Endodermal cell (in vitro differentiated cells): ENCODE measurements around the gene SLC30A1. TPM values are rescaled to one million over a fixed set of nuclear protein-coding genes. Genes with fewer than 3 reads are reported as not detected.

ENCODE experiments used
- DNase-seq: peaks from one replicate; pipeline ENCODE4 v3.0.0-alpha.2; 2017
- H3K27ac ChIP-seq: 2 replicates; pipeline ENCODE4 v1.5.1; 2013; ENCODE audit warnings: mild to moderate bottlenecking, low read depth, low read length, moderate library complexity
- H3K27me3 ChIP-seq: 2 replicates; pipeline ENCODE4 v1.6.1; 2013; ENCODE audit warnings: mild to moderate bottlenecking, low read length, moderate library complexity; ENCODE audit not compliant: insufficient read depth, control insufficient read depth, poor library complexity, severe bottlenecking
- H3K36me3 ChIP-seq: 2 replicates; pipeline ENCODE4 v1.7.0; 2013; ENCODE audit warnings: mild to moderate bottlenecking, low read length, moderate library complexity; ENCODE audit not compliant: control insufficient read depth, insufficient read depth
- H3K4me1 ChIP-seq: one replicate; pipeline ENCODE4 v1.7.0; 2013; ENCODE audit warnings: low read length; ENCODE audit not compliant: control insufficient read depth, insufficient read depth
- H3K4me3 ChIP-seq: 2 replicates; pipeline ENCODE4 v1.5.1; 2013; ENCODE audit warnings: mild to moderate bottlenecking, low read length, moderate library complexity
- H3K9ac ChIP-seq: 2 replicates; pipeline ENCODE4 v1.6.1; 2013; ENCODE audit warnings: mild to moderate bottlenecking, low read length, moderate library complexity; ENCODE audit not compliant: poor library complexity, severe bottlenecking; ENCODE audit errors: extremely low read depth
- H3K9me3 ChIP-seq: 2 replicates; pipeline ENCODE4 v1.6.1; 2013; ENCODE audit warnings: mild to moderate bottlenecking, low read length, moderate library complexity; ENCODE audit not compliant: control insufficient read depth
- H3K27ac Mint-ChIP-seq: 2 replicates; pipeline ENCODE4 v1.8.0; 2020; ENCODE audit warnings: mixed read lengths
- H3K27me3 Mint-ChIP-seq: 2 replicates; pipeline ENCODE4 v1.8.0; 2021; ENCODE audit warnings: mild to moderate bottlenecking, mixed read lengths; ENCODE audit not compliant: insufficient read depth
- H3K36me3 Mint-ChIP-seq: 2 replicates; pipeline ENCODE4 v1.8.0; 2020; ENCODE audit warnings: low read depth, mixed read lengths
- H3K4me1 Mint-ChIP-seq: 2 replicates; pipeline ENCODE4 v1.8.0; 2020; ENCODE audit warnings: mixed read lengths
- H3K4me3 Mint-ChIP-seq: 2 replicates; pipeline ENCODE4 v1.8.0; 2020; ENCODE audit warnings: mild to moderate bottlenecking, moderate library complexity, mixed read lengths
- H3K9me3 Mint-ChIP-seq: 2 replicates; pipeline ENCODE4 v1.8.0; 2020; ENCODE audit warnings: mild to moderate bottlenecking, mixed read lengths
- WGBS, 2 experiments: methylation state at CpG; one replicate each; pipeline versions ENCODE4 v1.1.5 to v1.1.7; 2013; ENCODE audit warnings: missing lambda C conversion rate in 2 of 2, mixed read lengths in 1 of 2; ENCODE audit not compliant: insufficient coverage in 1 of 2, insufficient read length in 1 of 2; 5-methylcytosine and 5-hydroxymethylcytosine counted together
- total RNA-seq, 2 donors: library from RNA; stranded (reverse); fragmentation: NEBNext Ultra II Directional in 1 of 2; extraction: Animal tissue kit (Norgen Biotek cat#: 25700) in 1 of 2; gene quantifications; 2 replicates in 1 of 2; 3 replicates in 1 of 2; pipeline ENCODE4 v1.2.1, GENCODE V29; 2021
- TF ChIP-seq, protein P1 (sequence below): fragments of 200-600 bp; sonication (generic); conservative IDR thresholded peaks from 2 replicates; pipeline ENCODE4 v1.5.0; 2021; ENCODE audit warnings: antibody characterized with exemption, mild to moderate bottlenecking

The SLC30A1 gene
- total RNA-seq, 2 donors from 2014 or later = 9.0 to 14.0 TPM

DNA sequence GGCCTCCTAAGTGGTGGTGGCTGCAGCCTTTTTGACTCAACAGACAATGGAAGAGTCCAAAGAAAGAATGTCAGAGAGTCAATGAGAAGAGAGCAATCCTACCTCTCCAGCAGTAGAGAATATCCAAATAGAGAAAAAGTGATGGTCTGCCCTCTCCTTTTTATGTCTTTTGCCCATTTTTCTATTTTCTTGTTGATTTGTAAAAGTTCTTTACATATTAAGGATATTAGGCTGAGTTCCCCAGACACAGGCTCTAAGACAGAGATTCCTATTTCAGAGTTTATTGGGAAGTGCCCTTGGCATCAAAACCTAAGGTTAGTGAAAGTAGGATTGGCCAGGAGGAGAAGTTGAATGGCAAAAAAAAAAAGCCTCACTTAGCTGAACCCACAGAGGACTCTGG lies 20.3 kb upstream of the SLC30A1 start:
- H3K9me3 ChIP-seq = no peaks in the 10 kb centered on the region

DNA sequence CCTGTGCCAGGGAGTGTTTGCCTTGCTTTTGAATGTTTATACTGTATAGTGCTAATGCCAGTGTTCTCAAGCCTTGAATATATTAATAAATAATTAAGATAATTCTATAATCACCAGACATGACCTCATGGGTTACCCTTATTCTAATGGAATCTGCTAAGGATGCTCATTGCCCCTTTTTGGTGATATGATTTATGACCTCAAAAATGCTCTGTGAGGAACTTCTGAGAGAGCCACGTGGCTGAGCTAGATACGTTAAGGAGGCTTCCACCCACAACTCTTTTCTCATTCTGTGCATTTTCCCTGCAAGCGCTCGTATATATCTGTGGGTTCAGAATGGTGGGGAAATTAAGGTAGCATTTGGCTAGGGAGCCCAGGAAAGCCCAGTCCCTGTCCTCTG lies 19.6 kb upstream of the SLC30A1 start:
- Histone ChIP-seq H3K4me1 (peaks cover 3% of the 10 kb centered on the region), H3K27me3 (no peaks in the 10 kb centered on the region), H3K36me3 (no peaks in the 10 kb centered on the region), H3K9me3 (no peaks in the 10 kb centered on the region), H3K27ac (no peak overlapping the region), H3K4me3 (no peak overlapping the region), H3K9ac (no peak overlapping the region)
- no peaks in the 10 kb centered on the region for H3K36me3 Mint-ChIP-seq
- H3K4me1 Mint-ChIP-seq = no peaks in the 10 kb centered on the region
- H3K4me3 Mint-ChIP-seq = no peak overlapping the region
- H3K27ac Mint-ChIP-seq = no peak overlapping the region
- 91 to 92% methylated on average over 2 to 3 of the region's 4 CpGs for WGBS, 2 experiments
- no peak for DNase-seq
- H3K9me3 Mint-ChIP-seq = no peaks in the 10 kb centered on the region
- no peaks in the 10 kb centered on the region for H3K27me3 Mint-ChIP-seq
- TF ChIP-seq, protein P1, sequence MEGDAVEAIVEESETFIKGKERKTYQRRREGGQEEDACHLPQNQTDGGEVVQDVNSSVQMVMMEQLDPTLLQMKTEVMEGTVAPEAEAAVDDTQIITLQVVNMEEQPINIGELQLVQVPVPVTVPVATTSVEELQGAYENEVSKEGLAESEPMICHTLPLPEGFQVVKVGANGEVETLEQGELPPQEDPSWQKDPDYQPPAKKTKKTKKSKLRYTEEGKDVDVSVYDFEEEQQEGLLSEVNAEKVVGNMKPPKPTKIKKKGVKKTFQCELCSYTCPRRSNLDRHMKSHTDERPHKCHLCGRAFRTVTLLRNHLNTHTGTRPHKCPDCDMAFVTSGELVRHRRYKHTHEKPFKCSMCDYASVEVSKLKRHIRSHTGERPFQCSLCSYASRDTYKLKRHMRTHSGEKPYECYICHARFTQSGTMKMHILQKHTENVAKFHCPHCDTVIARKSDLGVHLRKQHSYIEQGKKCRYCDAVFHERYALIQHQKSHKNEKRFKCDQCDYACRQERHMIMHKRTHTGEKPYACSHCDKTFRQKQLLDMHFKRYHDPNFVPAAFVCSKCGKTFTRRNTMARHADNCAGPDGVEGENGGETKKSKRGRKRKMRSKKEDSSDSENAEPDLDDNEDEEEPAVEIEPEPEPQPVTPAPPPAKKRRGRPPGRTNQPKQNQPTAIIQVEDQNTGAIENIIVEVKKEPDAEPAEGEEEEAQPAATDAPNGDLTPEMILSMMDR = no peak

More for the DNA sequence above, 20.3 kb upstream of the SLC30A1 start:
- Mint-ChIP-seq H3K27me3 (no peaks in the 10 kb centered on the region), H3K4me1 (no peaks in the 10 kb centered on the region), H3K4me3 (no peak overlapping the region), H3K9me3 (no peaks in the 10 kb centered on the region), H3K27ac (no peak overlapping the region), H3K36me3 (no peaks in the 10 kb centered on the region)
- Histone ChIP-seq H3K4me1 (peaks cover 3% of the 10 kb centered on the region), H3K9ac (no peak overlapping the region), H3K27ac (no peak overlapping the region), H3K4me3 (no peak overlapping the region), H3K36me3 (no peaks in the 10 kb centered on the region), H3K27me3 (no peaks in the 10 kb centered on the region)
- DNase-seq = no peak
- TF ChIP-seq, protein P1 = no peak

DNA sequence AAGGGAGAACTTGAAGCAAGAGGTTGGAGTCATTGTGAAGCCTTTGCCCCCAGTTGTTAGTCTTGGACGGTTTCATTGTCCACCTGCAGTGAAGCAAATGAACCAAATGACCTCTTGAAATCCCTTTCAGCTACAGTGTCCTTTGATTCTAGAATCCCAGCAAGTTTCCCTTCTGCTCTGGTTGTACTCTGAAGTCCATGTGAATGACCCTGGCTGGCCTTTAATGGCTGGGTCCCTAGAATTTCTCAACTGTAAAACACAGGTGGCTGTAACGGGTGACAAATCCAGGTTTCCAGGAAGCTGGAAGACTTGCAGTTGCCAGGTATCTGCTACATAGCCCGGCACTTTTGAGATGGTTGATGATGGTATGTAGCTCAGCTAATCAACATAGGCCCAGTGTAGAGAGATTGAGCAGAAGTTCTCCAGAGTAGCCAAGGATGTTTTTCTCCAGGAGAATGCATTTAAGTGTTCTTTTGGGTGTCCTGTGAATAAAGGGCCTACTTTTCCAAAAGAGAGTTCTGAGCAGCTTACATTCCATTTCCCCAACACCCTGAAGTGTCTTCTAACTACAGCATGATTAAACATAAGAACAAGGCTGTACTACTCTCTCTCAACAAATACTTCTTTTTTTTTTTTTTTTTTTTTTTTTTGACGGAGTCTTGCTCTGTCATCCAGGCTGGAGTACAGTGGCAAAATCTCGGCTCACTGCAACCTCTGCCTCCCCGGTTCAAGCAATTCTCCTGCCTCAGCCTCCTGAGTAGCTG lies 17.6 kb upstream of the SLC30A1 start:
- Histone ChIP-seq H3K27ac (no peak overlapping the region), H3K9ac (no peak overlapping the region), H3K27me3 (no peaks in the 10 kb centered on the region), H3K4me3 (no peak overlapping the region), H3K36me3 (no peaks in the 10 kb centered on the region), H3K4me1 (peaks cover 3% of the 10 kb centered on the region), H3K9me3 (no peaks in the 10 kb centered on the region)
- no peaks in the 10 kb centered on the region for H3K27me3 Mint-ChIP-seq
- WGBS, 2 experiments = 84 to 86% methylated on average over 3 to 6 of the region's 6 CpGs
- H3K4me3 Mint-ChIP-seq = no peak overlapping the region
- H3K4me1 Mint-ChIP-seq = no peaks in the 10 kb centered on the region
- H3K27ac Mint-ChIP-seq = no peak overlapping the region
- no peaks in the 10 kb centered on the region for H3K36me3 Mint-ChIP-seq
- DNase-seq = no peak
- TF ChIP-seq, protein P1 = no peak
- no peaks in the 10 kb centered on the region for H3K9me3 Mint-ChIP-seq
